Anterior cingulate cortex (tissue), 58 donors: ENCODE data around the gene ALKBH5.
A peak's percentile ranks its signal among the peaks of the same experiment; 100 is the strongest.

Experiments used
- DNase-seq, 58 donors: peaks; one replicate each; lab custom pipeline; 2025; lab: John Stamatoyannopoulos, UW

Gene ALKBH5

DNA sequence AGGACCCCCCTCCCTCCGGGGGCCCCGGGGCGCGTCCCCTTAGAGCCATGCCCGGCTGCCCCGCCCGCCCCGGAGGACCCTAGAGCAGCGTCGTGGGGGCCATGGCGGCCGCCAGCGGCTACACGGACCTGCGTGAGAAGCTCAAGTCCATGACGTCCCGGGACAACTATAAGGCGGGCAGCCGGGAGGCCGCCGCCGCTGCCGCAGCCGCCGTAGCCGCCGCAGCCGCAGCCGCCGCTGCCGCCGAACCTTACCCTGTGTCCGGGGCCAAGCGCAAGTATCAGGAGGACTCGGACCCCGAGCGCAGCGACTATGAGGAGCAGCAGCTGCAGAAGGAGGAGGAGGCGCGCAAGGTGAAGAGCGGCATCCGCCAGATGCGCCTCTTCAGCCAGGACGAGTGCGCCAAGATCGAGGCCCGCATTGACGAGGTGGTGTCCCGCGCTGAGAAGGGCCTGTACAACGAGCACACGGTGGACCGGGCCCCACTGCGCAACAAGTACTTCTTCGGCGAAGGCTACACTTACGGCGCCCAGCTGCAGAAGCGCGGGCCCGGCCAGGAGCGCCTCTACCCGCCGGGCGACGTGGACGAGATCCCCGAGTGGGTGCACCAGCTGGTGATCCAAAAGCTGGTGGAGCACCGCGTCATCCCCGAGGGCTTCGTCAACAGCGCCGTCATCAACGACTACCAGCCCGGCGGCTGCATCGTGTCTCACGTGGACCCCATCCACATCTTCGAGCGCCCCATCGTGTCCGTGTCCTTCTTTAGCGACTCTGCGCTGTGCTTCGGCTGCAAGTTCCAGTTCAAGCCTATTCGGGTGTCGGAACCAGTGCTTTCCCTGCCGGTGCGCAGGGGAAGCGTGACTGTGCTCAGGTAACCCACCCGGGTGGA lies 759 bp downstream of the ALKBH5 start:
- peak in 45 of 58 donors; percentile 5 to 81 (median 43) for DNase-seq

- DNase-seq, result peak in 1 of 58 donors; percentile 32
Observed at GRCh38 chr17:18185391-18185790, 1.8 kb downstream of the ALKBH5 start.

DNA sequence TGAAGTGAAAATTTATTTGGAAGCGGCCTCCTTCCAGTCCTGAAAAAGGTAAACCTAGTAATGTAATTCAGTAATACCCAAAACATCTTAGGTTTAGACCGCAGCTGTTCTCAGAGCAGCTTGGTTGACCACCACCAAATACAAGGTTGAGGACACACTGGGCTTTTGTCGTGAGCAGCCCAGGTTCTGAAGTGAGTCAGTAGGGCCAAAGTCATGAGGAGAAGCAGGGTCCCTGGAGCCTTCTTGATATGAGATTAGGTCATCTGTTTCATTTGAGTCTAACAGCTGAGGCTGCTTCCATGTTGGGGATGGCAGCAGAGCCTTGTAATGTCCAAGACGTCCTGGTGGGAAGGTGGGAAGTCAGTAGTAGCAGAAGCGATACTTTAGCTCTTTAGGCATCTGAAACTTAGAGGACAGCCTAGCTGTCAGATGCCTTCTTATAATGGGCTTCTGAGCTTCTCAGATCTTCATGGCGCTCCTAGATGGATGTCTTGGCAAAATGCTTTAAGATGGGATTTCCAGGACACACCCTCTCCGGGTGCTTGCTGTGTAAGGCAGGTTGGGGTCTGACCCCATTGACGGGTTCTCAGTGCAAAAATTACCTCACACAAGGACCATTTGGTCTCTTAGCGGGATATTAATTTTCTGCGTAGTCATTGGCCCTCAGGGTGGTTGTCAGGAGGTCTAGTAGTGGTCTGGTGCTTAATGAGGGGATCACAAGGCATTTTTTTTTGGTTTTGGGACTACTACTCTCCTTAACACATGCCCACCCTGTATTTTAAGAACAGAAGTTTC lies 2.4 kb downstream of the ALKBH5 start:
- DNase-seq, result no peak

GRCh38 chr17:18186627-18186982 lies 3.0 kb downstream of the ALKBH5 start:
- peak in 16 of 58 donors; percentile 6 to 50 (median 32) for DNase-seq

DNA sequence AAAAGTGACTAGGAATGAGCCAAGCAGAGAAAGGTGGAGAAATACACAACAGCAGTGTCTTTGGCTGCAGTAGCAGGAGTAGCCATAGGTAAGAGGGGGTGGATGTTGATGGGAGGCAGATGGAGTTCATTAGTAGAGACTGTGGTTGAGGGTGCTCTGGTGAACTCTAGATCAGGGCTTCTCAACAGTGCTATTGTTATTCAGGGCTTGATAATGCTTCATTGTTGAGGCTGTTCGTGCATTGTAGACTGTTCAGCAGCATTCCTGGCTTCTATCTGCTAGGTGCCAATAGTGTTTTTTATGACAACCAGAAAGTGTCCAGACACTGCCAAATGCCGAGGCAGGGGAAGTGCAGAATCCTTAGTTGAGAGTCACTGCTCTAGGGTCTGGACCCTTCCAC lies 3.6 kb downstream of the ALKBH5 start:
- peak in 14 of 58 donors; percentile 10 to 79 (median 39) for DNase-seq

GRCh38 chr17:18187821-18188761 lies 4.5 kb downstream of the ALKBH5 start:
- DNase-seq, result peak in 5 of 58 donors; percentile 7 to 42 (median 34)

DNA sequence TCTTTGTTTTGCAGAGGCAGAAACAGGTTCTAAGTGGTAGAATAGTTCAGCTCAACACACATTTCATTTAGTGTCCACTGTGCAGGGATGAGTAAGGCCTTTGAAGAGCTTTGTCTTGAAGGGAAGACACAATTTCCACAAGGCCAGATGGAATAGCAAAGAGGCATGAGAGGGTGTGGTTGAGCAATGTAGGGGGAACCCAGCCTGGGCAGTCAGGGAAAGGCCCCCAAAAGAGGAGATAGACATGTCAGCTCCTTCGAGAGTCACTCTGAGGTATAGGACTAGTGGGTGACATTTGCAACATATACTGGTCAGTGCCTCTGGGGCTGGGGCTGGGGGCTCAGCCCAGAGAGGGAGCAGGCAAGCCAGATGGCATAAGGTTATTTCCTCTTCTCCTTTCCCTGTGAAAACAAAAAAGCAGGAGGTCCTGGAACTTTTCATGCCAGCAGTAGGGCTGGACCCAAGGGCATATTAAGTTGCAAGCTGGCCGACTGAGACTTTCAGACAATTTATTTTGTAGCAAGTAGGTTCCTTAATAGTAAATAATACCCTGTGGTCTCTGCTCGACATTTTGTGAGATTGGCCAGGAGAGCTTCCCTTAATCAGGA lies 7.1 kb downstream of the ALKBH5 start:
- DNase-seq, result no peak

GRCh38 chr17:18191236-18191667 lies 7.6 kb downstream of the ALKBH5 start:
- DNase-seq, result peak in 2 of 58 donors; percentile 11 to 45

DNA sequence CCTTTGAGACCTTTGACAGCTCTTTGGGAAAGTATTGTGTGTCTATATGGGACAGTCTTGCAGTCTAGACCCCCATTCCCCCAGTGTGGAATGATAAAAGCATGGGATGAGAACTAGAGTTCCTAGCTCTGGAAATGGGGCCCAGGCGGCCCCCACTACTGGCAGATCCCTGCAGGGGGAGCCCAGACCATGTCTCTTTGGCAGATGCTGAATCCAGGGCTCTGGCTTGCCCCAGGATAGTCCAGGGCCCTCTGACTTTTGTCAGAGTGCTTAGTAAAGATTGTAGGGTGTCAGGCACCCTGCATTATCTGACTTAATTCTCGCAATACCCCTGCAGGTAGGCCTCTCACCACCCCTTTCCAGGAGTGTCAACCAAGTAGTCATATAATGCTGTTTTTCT lies 8.3 kb downstream of the ALKBH5 start:
- DNase-seq, result no peak

DNA sequence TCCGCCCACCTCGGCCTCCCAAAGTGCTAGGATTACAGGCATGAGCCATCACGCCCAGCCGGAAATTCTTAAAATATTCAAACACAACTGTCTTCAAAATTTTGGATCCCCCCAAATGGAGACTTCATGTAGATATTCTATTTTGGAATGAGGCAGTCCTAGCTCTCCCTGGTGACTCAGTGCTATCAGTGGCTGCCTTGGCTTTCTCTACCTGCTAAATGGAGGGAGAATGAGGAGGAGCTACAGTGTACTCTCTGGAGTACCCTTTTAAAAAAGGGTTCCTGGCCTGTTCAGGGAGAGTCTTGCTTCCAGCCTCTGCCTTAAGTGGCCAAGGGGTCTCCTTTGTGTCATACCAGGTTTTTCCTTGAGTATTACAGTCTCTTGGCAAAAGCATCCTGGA lies 10.8 kb downstream of the ALKBH5 start:
- DNase-seq, result no peak

DNA sequence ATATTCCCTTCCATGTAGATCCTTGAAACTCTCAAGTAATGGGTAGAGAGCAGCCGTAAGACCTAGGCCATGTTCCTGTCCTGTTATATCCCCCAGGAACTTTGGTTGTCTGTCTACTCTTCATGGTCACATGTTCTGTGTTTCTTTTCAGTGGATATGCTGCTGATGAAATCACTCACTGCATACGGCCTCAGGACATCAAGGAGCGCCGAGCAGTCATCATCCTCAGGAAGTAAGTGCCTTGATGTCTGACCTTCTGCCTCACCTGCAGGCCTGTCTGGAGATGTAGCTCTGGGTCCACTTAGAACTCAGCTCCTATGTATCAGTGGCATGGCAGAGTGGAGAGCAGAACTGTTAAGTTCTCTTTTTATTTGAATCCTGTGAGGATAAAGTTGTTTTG lies 11.2 kb downstream of the ALKBH5 start:
- DNase-seq, result no peak

DNA sequence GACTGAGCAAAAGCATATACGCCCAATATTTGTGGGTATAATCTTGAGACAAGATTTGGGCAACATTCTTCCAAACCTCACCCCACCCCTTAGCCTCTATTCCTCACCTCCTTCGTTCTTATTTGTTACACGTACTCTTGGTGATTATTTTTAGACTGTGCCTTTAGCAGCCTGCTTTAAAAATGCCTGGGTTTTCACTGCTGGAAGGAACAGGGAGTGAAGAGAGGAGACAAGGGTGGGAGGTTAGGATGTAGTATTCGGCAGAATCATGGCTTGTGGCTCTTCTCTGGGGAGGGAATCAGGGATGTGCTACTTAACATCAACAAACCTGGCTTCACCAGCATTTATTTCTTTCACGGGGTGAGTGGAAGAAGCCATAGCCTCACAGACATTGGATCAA lies 11.6 kb downstream of the ALKBH5 start:
- DNase-seq, result no peak

- DNase-seq, result no peak
Observed at GRCh38 chr17:18197535-18198194, 14.0 kb downstream of the ALKBH5 start.

- DNase-seq, result no peak
Observed at GRCh38 chr17:18198530-18198929, 14.9 kb downstream of the ALKBH5 start.

DNA sequence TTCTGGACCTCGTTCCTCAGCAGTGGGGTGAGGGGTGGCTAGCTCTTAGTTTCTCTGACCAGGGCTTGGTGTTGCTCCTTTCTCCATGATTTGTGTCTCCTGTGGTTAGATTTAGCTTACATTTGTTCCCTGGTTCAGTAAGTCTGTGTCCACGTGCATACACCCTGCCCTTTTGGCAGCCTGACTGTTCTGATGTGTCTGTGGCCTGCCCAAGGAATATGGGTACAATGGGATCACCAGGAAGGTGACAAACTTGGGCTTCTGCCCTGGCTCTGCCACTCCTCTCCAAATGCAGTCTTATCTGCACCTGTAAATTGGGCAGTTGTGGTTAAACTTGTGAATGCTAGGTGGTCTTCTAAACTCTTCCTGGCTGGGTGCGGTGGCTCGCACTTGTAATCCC lies 17.5 kb downstream of the ALKBH5 start:
- no peak for DNase-seq

DNA sequence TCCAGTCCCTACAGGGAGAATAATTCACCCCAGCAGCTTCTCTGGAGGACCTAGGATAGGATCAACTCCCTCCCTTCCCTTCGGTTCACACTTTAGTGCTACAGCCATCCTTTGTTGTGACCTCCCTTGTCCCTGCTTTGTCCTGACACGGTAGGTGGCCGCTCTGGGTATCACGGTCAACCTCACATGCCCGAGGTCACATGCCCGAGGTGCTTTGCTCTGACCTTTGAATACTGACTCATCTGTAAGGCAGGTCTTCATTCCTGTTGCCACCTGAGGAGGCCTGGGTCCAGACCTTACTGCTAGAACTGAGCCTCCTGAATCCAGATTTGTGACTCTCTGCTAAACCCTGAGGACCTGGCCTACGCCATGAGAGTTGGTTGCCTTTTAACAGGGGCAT lies 19.7 kb downstream of the ALKBH5 start:
- no peak for DNase-seq

DNA sequence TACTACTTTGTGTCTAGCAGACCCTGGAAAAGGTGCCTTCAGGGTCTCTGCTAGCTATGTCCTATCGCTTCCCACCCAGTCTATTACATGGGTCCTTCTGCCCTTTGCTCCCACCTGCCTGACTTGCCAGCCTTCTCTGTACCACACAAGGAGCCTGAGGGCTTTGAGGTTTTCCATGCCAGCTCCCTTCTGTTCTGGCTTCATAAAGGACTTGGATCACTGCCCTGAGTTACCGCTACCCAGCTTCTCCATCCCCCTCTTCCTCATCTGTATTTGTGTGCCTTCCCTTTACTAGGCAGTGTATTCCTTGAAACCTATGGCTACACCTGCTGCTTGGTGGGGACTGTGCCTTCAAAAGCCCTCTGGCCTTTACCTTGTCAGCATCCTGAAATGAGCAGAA lies 22.2 kb downstream of the ALKBH5 start:
- DNase-seq, result no peak

DNA sequence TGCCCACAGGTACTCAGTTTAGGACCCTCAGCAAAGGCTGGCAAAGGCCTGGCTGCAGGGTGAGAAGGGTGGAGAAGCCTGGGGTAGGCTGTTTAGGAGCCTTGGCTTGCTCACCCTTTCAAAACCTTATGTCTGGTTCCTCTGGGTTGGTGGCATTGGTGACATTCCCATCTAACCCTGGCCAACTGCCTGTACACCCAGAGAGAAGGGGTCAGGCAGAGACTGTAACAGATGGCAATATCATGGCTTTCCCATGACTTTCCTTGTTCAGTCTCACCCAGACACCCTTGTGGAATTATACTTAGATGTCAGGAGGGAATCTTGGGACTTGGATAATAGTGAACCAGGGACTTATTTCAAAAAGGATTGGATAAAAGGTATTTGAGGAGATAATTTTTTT lies 23.3 kb downstream of the ALKBH5 start:
- DNase-seq, result no peak

- no peak for DNase-seq
Observed at GRCh38 chr17:18208092-18208491, 24.5 kb downstream of the ALKBH5 start.
